GM10248 (cell line): Measurements from ENCODE around the gene PITPNC1.
A peak's percentile ranks its signal among the peaks of the same experiment; 100 is the strongest.
"Not testable (repeated sequence)": the region's sequence is repeated elsewhere in the genome, so short reads cannot be mapped to it uniquely, and the experiment has no call there.

ENCODE experiments used
- CTCF ChIA-PET: fragments of 300-600 bp; sonication (Branson Sonifier 250); formaldehyde crosslinking; extraction: SDS; loops from one replicate; lab custom pipeline; 2021; ENCODE audit warnings: antibody characterized with exemption; lab: Yijun Ruan, JAX
- POLR2A ChIA-PET: fragments of 350-650 bp; sonication (Branson Sonifier 250); formaldehyde crosslinking; extraction: SDS; loops from one replicate; lab custom pipeline; 2020; ENCODE audit warnings: antibody characterized with exemption; lab: Yijun Ruan, JAX
- DNase-seq: peaks from one replicate; pipeline ENCODE4 v3.0.0; 2012; ENCODE audit errors: extremely low spot score
- CTCF ChIP-seq: IDR thresholded peaks from 2 replicates; pipeline ENCODE4 v1.5.1; 2012; ENCODE audit warnings: mild to moderate bottlenecking, low read depth; ENCODE audit errors: extremely low read depth, missing control alignments, control extremely low read depth

The PITPNC1 gene

GRCh38 chr17:67422897-67423296, 45.8 kb downstream of the PITPNC1 start:
- CTCF ChIA-PET: interaction anchor here (1.2 to 1.4 kb wide), 4 partner anchors 10 to 33 kb away, joined by 3 to 4 read pairs (median 4); no protein-coding TSS in a partner anchor
- POLR2A ChIA-PET: no interaction called here
- no peak for TF ChIP-seq CTCF
- no peak for DNase-seq

GRCh38 chr17:67425571-67426160, 48.6 kb downstream of the PITPNC1 start:
- CTCF ChIA-PET: no interaction called here
- POLR2A ChIA-PET: no interaction called here
- no peak for TF ChIP-seq CTCF
- DNase-seq: no peak

- CTCF ChIA-PET: no interaction called here
- no peak for DNase-seq
- TF ChIP-seq CTCF: no peak
- POLR2A ChIA-PET: no interaction called here
These were observed 50.3 kb downstream of the PITPNC1 start for GRCh38 chr17:67427424-67427823.

GRCh38 chr17:67430515-67430914, 53.4 kb downstream of the PITPNC1 start:
- CTCF ChIA-PET: interaction anchor here (1.2 to 2.0 kb wide), 3 partner anchors 11 to 172 kb away, joined by 3 to 7 read pairs (median 5); no protein-coding TSS in a partner anchor
- DNase-seq, POLR2A ChIA-PET: not testable (repeated sequence)

- ChIA-PET POLR2A (interaction anchor here (1.0 to 1.3 kb wide), 2 partner anchors 34 to 42 kb away, joined by 3 to 4 read pairs; no protein-coding TSS in a partner anchor), CTCF (interaction anchor here (0.8 to 2.7 kb wide), 9 partner anchors 10 to 171 kb away, joined by 3 to 8 read pairs (median 4); no protein-coding TSS in a partner anchor)
- peak; percentile 36 for DNase-seq
- TF ChIP-seq CTCF: no peak
These were observed 54.4 kb downstream of the PITPNC1 start for GRCh38 chr17:67431249-67432015.

GRCh38 chr17:67433248-67433924, 56.3 kb downstream of the PITPNC1 start:
- TF ChIP-seq CTCF: no peak
- no peak for DNase-seq
- POLR2A ChIA-PET: no interaction called here
- CTCF ChIA-PET: interaction anchor here (0.9 to 2.7 kb wide), 5 partner anchors 8 to 54 kb away, joined by 3 to 8 read pairs (median 5); no protein-coding TSS in a partner anchor

GRCh38 chr17:67434061-67434525, 57.0 kb downstream of the PITPNC1 start:
- DNase-seq: no peak
- no peak for TF ChIP-seq CTCF
- CTCF ChIA-PET: interaction anchor here (0.9 to 2.7 kb wide), 5 partner anchors 12 to 55 kb away, joined by 3 to 8 read pairs (median 5); no protein-coding TSS in a partner anchor
- POLR2A ChIA-PET: no interaction called here
